PFSK-1 (cell line): ENCODE data around the gene ACAP1.
A peak's percentile ranks its signal among the peaks of the same experiment; 100 is the strongest.

Experiments
- FOXP2 ChIP-seq: optimal IDR thresholded peaks from 2 replicates; pipeline ENCODE3; 2011; ENCODE audit warnings: borderline replicate concordance, control low read depth, inconsistent platforms; ENCODE audit not compliant: insufficient read depth; ENCODE audit errors: extremely low read length, extremely low read depth
- POLR2AphosphoS5 ChIP-seq: IDR thresholded peaks from 2 replicates; pipeline ENCODE4 v1.6.1; 2012; ENCODE audit warnings: low read depth, mild to moderate bottlenecking, control low read depth, low read length, moderate library complexity
- SIN3A ChIP-seq: IDR thresholded peaks from 2 replicates; pipeline ENCODE4 v1.6.1; 2012; ENCODE audit warnings: mild to moderate bottlenecking, low read length, moderate library complexity, borderline replicate concordance; ENCODE audit not compliant: insufficient read depth
- TAF1 ChIP-seq: IDR thresholded peaks from 2 replicates; pipeline ENCODE4 v1.6.1; 2012; ENCODE audit warnings: low read length, control low read depth, borderline replicate concordance; ENCODE audit not compliant: insufficient read depth
- TF ChIP-seq, protein P1 (sequence below), 2 experiments: IDR thresholded peaks; 2 replicates each; pipeline versions ENCODE4 v1.6.1 to v1.8.0; 2011 to 2012; ENCODE audit warnings: low read depth in 2 of 2, low read length in 2 of 2, control low read depth in 1 of 2, inconsistent platforms in 1 of 2, mild to moderate bottlenecking in 1 of 2, moderate library complexity in 1 of 2; ENCODE audit not compliant: insufficient read depth in 1 of 2

ACAP1 gene

DNA sequence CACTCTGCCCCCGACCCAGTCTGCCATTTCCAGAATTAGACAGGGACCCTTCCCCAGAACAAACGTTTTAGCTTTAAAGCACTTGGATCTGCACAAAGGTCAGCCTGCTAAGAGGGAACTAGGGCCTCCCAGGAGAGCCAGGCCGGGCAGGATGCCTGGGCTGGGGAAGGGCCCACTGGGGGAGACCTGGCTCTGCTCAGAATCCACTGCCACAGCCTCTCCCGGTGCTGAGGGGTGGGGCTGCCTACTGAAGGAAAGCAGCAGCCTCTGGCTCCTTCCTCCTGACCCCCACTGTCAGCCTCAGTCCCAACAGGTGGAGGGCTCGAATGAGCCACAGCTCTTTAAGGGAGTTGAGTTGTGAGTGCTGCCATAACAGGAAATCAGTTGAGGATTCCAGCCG is 43.6 kb upstream of the ACAP1 start:
- TF ChIP-seq FOXP2 (no peak), POLR2AphosphoS5 (no peak), TAF1 (no peak), SIN3A (no peak)
- TF ChIP-seq, protein P1, sequence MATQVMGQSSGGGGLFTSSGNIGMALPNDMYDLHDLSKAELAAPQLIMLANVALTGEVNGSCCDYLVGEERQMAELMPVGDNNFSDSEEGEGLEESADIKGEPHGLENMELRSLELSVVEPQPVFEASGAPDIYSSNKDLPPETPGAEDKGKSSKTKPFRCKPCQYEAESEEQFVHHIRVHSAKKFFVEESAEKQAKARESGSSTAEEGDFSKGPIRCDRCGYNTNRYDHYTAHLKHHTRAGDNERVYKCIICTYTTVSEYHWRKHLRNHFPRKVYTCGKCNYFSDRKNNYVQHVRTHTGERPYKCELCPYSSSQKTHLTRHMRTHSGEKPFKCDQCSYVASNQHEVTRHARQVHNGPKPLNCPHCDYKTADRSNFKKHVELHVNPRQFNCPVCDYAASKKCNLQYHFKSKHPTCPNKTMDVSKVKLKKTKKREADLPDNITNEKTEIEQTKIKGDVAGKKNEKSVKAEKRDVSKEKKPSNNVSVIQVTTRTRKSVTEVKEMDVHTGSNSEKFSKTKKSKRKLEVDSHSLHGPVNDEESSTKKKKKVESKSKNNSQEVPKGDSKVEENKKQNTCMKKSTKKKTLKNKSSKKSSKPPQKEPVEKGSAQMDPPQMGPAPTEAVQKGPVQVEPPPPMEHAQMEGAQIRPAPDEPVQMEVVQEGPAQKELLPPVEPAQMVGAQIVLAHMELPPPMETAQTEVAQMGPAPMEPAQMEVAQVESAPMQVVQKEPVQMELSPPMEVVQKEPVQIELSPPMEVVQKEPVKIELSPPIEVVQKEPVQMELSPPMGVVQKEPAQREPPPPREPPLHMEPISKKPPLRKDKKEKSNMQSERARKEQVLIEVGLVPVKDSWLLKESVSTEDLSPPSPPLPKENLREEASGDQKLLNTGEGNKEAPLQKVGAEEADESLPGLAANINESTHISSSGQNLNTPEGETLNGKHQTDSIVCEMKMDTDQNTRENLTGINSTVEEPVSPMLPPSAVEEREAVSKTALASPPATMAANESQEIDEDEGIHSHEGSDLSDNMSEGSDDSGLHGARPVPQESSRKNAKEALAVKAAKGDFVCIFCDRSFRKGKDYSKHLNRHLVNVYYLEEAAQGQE (IDR thresholded peaks at IDR 0.05; ENCODE audit: insufficient read depth in 1 of 2, low read depth in 2 of 2, low read length in 2 of 2), result no peak

DNA sequence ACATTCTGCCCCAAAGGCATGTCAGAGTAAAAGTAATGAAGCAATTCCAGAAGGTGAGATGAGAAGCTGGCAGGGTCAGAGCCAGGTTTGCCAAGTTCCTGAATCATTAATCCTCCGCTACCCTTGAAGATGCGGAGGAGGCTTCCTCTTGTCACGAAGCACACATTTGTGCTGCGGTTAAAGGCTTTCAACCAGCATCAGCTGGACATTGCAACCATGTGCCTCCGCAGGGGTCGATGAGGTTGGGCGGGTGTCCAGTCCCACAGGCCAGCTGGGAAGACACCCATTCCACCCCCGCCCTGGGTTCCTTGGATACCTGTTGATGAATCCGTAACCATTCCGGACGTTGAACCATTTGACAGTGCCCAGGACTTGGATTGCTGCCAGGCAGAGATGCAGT is 43.2 kb upstream of the ACAP1 start:
- TF ChIP-seq SIN3A (0 out of 2 replicates have a peak, but pooled peaks have one; percentile 28), TAF1 (no peak)
- TF ChIP-seq, protein P1 (IDR thresholded peaks at IDR 0.05; ENCODE audit: insufficient read depth in 1 of 2, low read depth in 2 of 2, low read length in 2 of 2), result no peak

DNA sequence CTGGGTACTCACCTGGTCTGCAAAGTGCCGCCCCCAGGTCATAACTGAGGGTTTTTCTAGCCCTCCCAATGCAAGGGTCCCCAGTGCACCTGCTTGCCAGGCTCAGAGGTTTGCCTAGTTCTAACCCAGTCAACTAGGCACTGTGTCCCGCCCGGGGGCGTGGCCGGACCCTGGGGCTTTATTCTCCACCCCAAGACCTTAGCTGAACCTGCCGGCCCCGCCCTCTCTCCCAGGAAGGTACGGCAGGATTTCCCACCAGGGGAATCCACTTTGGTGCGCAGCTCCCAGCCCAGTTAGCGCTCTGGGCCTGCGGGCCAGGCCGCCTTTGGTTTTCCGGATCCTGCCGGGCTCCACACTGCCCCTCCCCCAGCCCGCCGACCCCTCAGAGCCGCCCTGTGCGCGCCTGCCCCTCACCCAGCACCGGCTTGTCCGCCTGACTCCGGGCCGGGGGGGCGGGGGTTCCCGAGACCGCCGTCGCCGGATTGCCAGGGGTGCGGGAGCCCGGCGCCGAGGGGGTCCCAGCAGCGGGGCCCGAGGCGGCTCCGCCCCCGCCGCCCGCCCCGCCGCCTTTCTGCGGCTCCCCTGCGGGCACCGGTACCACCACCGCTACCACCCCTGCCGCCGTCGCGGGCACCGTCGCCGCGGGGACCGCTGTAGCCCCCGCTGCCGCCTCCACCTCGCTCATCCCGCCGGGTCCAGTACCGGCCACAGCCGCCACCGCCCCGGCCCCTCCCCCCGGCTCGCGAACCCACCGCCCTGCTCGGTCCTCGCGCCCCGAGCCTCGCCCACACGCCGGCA is 42.3 kb upstream of the ACAP1 start:
- no peak for TF ChIP-seq POLR2AphosphoS5
- no peak for TF ChIP-seq SIN3A
- no peak for TF ChIP-seq FOXP2
- TF ChIP-seq, protein P1 (IDR thresholded peaks at IDR 0.05; ENCODE audit: insufficient read depth in 1 of 2, low read depth in 2 of 2, low read length in 2 of 2), result no peak
- TF ChIP-seq TAF1, result no peak

DNA sequence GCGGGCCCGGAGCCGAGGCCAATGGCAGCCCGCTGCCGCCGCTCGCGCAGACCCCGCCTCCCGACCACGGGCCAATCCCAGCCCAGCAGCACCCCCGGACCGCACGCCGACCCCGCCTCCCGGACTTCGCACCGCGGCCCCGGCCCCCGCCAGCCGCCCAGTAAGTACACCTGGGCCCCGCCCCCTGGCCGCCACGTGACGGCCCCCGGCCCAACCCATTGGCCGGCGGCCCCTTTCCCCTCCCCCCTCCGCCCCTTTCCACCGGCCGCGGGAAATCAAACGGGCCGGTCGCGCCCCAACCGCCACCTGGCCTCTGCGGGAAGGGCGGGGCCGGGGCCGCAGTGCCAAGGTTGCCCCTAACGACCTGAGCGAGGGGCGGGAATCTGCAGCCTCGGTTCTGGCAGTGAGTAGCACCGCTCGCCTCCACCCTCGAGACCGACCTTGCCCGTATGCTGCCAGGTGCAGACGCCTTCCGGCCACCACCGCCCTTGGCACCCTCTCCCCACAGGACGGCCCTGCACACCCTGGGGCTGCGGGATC is 41.6 kb upstream of the ACAP1 start, which contains the start of gene YBX2:
Gene YBX2 (minus strand): TSS at position 26 of the 540 bp plus-strand sequence. CDS start 139 bp downstream, outside the sequence.
- TF ChIP-seq, protein P1 (IDR thresholded peaks at IDR 0.05; ENCODE audit: insufficient read depth in 1 of 2, low read depth in 2 of 2, low read length in 2 of 2), result no peak
